GM21447 (cell line): ENCODE results near the gene MFSD2B.
"Not testable (repeated sequence)": the region's sequence is repeated elsewhere in the genome, so short reads cannot be mapped to it uniquely, and the experiment has no call there.

ENCODE experiments used
- ATAC-seq: cut with Tn5 transposase; IDR thresholded peaks from one replicate; pipeline ENCODE4 v1.9.1; 2021; ENCODE audit not compliant: unreplicated experiment

Gene MFSD2B

DNA sequence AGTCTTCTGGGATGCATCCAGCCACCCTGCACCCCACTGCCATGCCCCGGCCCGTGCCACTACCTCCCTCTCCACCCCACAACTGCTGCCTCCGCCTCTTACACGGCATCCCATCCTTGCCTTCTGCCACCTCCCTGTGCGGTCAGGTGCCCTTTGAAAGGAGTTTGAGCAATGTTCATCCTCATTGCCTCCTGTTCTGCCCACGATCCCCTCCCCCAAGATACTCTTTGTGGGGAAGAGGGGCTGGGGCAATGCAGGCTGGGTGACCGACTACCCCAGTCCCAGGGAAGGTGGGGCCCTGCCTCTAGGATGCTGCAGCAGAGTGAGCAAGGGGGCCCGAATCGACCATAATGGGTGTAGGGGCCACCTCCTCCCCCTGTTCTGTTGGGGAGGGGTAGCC, 8.4 kb downstream of the MFSD2B start:
- ATAC-seq, result no peak

DNA sequence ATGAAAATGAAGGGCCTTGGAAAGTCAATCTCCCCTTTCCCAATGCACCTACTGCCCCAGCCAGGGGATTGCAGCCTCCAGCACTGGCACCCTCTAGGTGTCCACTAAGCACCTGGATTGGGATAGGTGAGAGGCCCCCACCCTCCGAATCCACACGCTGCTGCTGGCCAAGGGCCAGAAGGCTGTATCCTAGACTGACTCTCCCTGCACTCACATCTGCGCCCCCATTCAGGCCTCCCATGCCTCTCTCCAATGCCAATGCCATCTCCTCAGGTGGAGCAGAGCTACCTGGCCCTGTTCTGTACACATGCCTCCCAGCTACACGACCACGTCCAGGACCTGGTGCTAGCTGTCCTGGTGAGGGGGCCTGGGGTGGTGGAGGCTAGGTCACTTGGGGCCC, 9.8 kb downstream of the MFSD2B start:
- ATAC-seq, result no peak

DNA sequence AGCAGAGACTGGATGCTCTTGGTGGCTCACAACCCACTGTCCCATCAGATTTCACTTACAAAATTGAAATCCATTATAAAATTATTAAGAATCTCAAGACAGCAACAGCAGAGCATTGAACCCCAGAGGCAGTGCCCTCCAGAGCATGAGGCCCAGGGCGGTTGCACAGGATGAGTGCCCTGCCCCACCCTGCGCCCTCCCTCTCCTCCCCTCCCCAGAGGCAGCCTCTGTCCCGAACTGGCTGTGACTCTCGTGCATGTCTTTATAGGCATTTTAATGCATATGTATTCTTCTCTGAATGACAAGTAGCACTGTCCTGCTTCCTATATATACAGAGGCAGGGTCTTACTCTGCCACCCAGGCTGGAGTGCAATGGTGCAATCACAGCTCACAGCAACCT, 10.4 kb downstream of the MFSD2B start:
- no peak for ATAC-seq

DNA sequence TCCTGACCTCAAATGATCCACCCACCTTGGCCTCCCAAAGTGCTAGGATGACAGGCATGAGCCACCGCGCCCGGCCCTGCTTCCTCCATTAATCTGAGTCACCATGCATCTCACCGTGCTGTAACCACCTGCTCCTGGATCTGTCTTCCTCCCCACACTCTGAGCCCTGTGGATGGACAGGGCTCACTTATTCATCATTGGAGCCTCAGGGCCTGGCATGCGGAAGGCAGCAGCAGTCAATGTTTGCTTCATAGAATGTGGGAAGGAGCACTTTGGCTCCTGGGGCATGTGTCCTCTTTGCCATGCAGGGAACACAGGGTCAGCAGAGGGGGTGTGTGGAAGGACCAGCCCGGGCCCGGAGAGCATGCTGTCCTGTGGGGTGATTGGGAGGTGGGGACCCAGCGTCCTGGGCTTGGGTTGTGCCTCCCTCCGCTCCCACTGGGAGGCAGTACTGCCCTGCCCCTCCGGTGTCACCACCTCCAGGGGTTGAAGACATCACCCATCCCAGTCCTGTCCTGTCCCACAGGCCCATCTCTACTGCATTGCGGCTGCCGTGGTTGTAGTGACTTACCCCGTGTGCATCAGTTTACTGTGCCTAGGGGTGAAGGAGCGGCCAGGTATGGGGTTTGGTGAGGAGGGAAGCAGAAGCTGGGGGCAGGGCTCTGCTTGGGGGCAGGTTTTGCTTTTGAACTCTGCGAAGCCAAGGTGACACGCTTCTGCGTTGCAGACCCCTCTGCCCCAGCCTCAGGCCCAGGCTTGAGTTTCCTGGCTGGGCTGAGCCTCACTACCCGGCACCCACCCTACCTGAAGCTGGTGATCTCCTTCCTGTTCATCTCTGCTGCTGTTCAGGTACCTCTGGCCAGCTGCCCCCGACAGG, 11.5 kb downstream of the MFSD2B start:
- ATAC-seq, result no peak

DNA sequence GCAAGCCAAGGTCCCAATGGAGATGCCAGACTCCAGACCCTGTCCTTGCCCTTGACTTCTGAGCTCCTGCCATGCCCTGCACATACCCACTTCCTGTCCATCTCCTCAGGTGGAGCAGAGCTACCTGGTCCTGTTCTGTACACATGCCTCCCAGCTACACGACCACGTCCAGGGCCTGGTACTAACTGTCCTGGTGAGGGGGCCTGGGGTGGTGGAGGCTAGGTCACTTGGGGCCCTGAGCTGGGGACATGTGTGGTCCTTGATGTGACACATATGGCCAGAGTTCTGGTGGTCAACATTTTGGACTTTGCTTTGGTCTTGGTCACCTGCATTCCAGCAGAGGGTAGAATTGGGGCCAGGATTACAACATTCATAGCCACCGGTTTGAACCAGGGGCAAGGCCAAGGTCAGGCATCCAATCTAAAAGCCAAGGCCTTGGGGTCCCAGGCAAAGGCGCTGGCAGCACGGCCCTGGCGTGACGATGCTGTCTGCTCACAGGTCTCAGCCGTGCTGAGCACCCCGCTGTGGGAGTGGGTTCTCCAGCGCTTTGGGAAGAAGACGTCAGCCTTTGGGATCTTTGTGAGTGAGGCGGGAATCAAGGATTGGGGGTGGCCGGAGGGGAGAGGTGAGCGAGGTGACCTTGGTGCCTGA, 12.6 kb downstream of the MFSD2B start:
- no peak for ATAC-seq

DNA sequence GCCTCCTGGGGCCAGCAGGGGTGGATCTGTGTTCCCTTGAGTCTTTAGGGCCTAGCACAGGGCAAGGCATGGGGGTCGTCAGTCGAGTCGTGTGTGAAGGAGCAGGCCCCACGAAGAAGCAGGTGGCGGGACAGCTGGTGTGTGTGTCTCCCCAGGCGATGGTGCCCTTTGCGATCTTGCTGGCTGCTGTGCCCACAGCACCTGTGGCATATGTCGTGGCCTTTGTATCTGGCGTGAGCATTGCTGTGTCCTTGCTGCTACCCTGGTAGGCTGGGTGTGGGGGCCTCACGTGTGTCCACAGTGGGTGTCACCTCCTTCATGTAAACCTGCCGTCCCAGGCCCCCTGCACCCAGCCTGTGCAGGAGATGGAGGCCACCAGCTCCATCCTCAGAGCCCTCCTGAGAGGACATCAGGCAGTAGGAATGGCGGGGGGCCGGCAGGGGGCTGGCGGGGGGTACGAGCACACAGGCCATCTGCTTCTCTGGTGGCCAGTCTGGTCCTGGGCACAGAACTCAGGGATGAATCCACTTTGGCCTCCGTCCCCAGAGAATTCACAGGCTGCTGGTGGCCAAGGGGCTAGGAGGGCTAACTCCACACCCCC, 13.2 kb downstream of the MFSD2B start:
- ATAC-seq, result no peak

DNA sequence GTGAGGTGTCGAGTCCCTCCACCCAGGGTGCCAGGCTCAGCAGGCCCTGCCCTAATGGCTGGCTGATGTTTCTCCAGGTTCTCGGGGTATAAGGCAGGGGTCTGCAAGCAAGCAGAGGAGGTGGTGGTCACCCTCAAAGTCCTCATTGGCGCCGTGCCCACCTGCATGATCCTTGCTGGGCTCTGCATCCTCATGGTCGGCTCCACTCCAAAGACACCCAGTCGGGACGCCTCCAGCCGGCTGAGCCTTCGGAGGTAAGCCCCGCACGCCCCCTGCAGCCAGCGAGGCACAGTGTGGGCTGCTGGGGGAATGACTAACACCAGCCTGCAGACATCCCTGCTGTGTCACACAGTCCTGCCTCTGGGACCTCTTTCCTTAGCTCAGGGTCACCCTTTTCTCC, 14.1 kb downstream of the MFSD2B start:
- ATAC-seq, result no peak

DNA sequence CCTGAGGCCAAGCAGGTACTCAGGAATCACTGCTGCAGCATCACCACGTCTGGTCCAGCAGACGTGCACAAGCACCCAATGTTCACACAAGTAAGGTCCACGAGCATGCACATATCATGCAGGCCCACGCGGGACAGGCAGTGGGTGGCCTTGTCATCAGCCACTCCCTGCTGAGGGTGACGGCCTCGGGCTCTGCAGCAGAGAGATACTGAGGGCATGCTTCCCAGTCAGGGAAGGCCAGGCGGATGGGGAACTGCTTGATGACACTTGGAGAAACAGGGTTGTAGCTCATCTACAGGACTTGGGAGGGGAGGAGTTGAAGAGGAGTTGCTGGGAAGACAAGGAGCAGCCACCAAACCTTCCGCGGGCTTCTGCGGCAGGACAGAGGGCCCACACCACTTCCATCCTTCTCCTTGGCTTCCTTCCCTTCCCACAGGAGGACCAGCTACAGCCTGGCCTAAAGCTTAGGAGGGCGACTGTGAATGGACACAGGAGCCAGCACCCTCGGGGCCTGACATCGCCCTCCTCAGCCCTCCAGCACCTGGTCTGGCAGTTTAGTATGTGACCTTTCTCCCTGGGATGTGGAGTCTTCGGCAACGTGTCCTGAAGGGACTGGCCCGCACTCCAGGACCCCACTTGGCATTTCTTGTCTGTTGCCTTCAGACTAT, 15.2 kb downstream of the MFSD2B start:
- ATAC-seq, result no peak

DNA sequence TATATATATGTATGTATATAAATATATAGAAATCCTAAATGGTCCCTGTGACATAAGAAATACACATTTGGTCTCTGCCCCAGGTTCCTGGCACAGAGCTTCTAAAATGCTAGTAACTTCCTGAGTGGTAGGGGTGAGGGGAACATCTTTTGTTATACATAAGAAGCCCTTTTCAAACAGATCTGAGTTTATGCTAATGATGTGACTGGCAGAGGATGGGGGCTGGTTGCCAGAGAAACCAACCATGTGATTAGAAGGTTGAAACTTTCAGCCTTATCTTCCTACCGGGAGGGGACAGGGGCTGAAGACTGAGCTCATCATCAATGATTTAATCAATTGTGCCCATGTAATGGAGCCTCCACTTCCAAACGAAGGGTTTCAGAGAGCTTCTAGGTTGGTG, 16.3 kb downstream of the MFSD2B start:
- ATAC-seq, result no peak

DNA sequence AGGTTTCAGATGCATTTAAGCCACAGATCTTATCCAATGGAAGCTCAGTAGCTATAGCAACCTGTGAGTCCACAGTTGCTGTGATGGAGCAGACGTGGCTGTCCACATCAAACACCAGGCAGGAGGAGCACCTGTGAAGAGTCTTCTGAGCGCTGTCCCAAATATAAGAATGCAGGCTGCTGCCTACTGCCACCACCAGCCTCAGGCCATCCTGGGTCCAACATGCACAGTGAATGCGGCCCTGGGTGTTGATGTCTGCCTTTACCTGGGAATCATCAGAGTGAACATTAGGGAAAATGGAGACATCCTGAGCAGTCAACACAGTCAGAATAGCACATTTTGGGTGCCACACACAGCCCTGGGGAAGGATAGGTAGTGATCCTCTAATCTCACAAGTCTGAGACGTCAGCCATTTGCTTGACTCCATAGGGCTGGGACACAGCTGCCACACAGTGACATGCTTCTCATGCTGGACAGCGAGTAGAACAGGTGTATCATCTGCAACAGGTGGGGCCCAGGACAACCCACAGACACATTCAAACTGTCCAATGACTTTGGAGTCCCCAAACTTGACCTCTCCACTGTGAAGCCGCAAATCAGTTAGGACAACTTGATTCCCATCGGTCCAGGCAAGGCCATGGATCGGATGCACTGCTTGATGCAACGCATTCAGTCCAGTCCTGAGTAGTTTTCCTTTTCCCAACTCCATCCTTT, 29.1 kb downstream of the MFSD2B start:
- ATAC-seq, result no peak

DNA sequence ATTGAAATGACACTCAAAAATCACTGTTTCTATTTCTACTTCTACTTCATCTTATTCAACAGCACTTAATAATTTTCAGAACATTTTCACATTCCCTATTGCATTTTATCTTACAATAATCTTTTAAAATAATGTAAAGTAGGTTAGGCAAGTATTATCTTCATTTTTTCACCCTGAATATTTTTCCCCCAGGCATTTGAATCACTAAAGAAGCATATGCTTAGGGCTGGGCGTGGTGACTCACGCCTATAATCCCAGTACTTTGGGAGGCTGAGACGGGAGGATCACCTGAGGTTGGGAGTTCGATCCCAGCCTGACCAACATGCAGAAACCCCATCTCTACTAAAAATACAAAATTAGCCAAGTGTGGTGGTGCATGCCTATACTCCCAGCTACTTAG, 30.6 kb downstream of the MFSD2B start:
- no peak for ATAC-seq

DNA sequence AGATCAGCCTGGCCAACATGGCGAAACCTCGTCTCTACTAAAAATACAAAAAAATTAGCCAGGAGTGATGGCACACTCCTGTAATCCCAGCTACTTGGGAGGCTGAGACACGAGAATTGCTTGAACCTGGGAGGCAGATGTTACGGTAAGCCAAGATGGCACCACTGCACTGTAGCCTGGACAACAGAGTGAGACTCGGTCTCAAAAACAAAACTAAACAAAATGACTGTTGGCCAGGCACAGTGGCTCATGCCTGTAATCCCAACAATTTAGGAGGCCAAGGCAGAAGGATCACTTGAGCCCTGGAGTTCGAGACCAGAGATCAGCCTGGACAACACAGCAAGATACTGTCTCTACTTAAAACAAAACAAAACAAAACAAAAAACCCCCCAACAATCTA, 33.2 kb downstream of the MFSD2B start:
- ATAC-seq, result not testable (repeated sequence)

DNA sequence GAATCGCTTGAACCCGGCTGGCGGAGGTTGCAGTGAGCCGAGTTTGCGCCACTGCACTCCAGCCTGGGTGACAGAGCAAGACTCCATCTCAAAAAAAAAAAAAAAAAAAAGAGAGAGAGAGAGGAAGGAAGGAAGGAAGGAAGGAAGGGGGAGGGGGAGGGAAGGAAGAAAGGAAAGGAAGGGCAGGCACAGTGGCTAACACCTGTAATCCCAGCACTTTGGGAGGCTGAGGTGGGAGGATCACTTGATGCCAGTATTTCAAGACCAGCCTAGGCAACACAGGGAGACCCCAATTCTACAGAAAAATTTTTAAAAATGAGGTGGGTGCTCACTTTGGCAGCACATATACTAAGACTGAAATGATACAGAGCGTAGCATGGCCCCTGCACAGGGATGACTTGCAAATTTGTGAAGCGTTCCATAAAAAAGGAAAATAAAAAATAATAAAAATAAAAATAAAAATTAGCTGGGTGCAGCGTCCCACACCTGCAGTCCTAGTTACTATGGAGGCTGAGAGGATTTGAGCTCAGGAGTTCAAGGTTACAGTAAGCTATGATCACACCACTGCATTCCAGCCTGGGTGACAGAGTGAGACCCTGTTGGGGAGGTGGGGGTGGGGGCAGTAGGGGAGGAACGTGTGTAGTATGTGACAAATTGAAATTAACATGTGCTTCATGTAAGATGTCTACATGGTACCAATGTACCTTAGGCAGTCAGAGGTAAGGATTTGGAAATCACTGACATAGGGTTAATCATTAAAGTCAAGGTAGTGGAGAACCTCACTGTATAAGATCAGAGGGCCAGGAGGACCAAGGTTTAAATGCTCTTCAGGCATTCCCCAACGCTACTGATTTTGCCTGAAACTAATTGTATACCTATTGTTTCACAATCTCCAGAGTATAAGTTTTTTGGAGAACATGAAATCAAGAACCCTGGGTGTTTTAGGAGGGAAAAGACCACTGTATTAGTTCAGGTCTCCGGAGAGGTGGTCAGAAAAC, 35.9 kb downstream of the MFSD2B start:
- no peak for ATAC-seq

DNA sequence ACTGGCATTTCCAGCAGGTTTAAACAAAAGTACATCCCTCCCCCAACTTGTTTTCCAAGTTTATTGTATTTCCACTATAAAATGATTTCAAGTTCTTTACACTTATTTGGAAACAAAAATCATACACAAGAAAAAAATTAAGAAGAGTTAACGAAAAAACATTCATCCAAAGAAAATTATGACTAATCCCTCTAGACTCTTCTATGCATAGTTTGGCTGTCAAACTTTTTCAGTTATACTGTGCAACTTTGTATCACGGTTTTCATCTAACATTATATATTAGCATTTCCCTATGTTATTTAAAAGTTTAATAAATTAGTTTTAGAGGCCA, 36.7 kb downstream of the MFSD2B start:
- ATAC-seq, result no peak

DNA sequence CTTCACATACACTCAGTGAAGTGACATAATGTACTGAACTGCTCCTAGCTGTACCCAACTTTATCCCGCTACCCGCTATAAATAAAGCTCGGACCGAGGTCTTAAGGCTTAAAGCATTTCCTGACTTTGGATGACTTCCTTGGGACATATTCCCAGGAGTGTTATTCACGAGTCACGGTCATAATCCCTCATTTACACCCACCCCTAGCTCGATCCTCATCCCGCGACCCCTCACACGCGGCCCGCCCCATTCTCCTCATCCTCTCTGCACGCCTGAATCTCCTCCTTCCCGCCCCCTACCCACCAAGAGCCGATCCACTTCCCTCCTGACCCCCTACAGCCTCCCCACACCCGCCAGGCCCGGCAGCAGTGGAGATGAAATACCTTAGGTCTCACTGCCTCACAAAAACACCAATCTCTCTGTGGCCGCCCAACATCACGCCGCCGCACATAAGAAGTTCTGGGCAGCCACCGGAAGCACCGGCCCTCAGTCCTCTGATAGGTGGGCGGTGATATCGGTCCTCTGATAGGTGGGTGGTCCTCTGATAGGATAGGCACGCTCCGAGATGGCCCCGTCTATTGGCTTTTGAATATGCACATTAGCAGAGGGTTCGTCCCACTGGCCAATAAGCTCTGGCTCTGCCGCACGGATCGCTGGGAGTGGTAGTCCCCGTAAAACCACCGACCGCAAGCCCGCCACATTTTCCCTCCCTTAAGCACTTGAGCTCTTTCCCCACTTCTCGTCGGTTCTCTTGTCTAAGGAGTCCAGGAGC, 37.2 kb downstream of the MFSD2B start, which contains the start of gene WDCP:
Gene WDCP (minus strand): TSS at position 462 of the 773 bp plus-strand sequence. CDS start 7,897 bp downstream, outside the sequence.
- peak; percentile 99 for ATAC-seq

DNA sequence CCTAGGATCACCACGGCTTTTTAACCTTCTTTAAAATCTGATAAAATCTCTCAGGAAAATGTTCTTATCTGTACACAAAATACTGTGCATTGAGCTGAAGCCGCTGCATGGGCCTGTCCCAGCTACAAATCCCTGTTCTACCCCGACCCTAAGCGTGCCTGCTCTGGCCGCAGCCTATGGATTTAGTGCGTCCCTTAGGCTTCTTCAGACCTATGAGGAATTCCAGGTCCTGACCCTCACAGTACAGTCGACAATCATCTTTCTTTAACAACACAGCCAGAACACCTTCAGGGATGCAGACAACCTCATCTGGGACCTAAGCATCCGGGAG, 37.8 kb downstream of the MFSD2B start:
- ATAC-seq, result no peak

DNA sequence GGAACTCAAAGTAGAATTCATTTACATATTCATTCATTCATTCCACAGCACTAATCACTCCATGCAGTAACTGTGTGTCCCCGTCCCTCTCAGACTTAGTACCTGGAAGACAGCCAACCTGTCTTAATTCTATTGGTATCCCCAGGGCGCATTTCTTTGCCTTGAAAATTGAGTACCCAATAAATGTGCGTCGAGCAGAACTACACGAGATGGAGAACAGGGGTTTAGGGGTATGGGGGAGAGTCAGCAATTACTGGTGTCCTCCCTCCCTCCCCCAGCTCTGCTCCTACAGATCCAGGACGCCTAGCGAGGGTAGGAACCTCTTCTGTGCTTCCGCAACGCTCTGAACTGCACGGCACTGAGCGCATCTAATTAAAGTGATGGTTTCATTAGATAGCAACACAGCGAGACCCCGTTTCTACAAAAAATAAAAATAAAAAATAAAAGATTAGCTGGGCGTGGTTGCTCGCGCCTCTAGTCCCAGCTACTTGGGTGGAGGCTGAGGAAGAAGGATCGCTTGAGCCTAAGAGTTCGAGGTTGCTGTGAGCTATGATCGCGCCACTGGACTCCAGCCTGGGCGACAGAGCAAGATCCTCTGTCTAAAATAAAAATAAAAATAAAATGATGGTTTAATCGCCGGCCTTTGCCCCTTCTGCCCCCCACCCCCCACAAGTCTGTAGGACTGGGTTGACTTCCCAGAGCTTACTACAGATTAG, 39.0 kb downstream of the MFSD2B start:
- ATAC-seq, result no peak

DNA sequence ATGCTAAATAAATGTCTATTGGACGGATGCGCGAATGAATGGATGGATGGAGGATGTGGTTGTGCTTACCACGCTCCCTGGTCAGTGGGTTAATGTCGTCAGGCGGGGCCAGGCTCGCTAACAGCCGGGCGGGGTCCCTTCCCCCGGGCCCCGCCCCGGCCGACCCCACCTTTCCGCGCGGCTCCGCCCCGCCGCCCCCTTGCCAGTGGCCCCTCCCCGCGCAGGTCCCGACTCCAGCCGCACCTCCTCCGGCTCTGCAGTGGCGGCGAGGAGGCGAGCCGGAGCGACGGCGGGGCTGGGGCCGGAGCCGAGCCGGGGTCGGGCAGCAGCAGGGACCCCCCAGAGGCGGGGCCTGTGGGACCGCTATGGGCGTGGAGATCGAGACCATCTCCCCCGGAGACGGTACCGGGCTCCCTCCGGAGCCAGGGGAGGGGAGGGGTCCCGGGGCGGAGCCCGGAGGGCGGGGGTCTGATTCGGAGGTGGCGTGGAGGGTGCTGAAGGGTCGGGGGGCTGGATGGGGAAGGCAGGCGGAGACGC, 39.7 kb downstream of the MFSD2B start, which contains the start of gene FKBP1B:
Gene FKBP1B (plus strand): TSS at position 257 of the 537 bp plus-strand sequence. CDS start 109 bp downstream, at position 366.
- no peak for ATAC-seq
